Colon (tissue), 2 donors: ENCODE data around the gene ARRDC2.
"Not testable (repeated sequence)": the region's sequence is repeated elsewhere in the genome, so short reads cannot be mapped to it uniquely, and the experiment has no call there.

Source experiments
- FAIRE-seq: peaks from 2 replicates; lab custom pipeline; 2012; peaks lifted over from hg19 to GRCh38; lab: Jason Lieb, UNC
- donor health status: control.
- donor health status: control.

The ARRDC2 gene

DNA sequence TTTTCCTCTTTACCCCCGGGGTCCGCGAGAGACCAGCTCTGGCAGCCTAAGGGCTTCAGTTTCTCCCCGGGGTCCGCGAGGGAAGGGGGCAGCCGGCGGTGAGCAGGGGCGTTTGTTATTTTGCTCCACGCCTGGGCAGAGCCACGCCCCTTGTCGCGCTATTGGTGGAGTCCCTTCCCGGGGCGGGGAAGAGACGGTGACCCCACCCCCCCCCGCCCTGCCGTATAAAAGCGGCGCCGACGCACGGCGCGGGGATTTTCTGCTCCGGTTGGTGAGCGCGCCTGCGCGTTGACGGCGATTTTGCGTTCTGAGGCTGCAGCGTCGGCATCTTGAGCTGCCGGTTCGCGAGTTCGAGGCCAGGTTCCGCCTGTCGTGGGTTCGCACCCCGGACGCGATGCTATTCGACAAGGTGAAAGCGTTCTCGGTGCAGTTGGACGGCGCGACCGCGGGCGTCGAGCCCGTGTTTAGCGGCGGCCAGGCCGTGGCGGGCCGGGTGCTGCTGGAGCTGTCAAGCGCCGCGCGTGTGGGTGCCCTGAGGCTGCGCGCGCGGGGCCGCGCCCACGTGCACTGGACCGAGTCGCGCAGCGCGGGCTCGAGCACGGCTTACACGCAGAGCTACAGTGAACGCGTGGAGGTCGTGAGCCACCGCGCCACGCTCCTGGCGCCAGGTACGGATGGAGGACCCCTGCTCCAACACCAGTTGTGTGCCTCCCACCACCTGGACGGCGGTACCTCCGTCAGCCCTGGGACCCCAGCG lies at the start of gene ARRDC2:
Gene ARRDC2, plus strand, starts transcription at position 254 of the 757 bp plus-strand sequence. Its CDS starts 141 bp downstream, at position 395.
- no peak for FAIRE-seq

DNA sequence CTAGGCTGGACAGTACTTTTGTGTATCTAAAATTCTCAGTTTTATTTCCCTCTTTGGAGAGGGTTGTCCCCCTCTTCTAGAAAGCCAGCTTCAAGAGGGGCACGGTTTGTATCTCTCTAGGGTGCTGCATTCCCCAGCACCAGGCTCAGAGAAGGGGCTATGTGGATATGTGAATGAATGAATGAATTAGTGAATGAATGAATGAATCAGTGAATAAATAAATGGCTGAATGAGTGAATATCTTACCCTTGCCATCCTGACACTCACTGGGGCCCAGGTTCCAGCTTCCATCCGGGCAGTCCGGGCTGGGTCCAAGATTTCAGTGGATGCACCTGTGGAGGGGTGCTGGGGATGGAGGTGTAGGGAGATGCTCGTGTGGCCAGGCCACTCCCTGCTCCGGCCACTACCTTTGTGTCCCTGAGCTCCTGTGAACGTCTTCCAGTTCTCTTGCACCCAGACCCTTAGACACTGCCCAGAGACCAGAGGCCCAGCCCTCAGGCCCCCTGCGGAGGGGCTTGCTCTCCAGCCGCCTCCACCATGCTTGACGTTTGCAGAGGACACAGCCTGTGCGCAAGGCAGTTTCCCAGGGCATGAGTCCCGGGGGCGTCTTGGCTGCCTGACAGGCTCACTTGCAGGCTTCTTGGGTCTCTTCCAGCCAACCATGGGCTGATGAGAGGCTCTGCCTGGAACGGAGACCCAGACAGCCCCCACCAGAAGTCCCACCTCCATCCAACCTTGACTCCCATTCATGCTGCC lies 43.9 kb upstream of the ARRDC2 start:
- FAIRE-seq, result no peak

DNA sequence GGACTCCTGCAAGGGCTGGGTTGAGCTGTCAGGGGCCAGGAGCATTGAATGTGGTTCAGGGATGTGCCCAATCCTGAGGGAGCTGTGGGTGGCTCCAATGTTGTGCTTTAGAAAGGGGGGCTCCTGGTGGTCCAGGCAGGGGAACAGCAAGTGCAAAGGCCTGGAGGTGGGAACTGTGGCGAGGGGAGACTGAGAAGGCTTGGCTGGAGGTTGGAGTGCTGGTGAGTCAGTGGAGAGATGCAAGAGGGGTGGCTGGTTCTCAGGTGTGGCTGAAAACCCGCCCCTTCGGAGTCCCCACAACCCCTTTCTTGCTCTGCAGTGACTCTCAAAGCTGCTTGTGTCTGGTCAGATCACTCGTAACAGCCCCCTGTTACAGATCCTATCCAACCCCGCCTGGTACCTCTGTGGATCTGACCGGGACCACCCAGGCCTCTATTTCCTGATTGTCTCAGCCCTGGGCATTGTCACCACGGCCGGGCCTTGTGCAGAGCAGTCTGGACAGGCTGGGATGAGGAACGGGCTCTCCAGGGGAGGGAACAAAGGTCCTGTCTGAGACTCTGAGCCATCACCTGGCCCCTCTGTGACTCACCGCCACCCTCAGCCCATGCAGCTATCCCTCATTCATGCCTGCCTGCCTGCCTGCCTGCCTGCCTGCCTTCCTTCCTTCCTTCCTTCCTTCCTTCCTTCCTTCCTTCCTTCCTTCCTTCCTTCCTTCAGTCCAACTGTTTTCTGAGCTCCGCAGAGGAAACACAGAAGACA lies 42.4 kb upstream of the ARRDC2 start:
- FAIRE-seq, result no peak

DNA sequence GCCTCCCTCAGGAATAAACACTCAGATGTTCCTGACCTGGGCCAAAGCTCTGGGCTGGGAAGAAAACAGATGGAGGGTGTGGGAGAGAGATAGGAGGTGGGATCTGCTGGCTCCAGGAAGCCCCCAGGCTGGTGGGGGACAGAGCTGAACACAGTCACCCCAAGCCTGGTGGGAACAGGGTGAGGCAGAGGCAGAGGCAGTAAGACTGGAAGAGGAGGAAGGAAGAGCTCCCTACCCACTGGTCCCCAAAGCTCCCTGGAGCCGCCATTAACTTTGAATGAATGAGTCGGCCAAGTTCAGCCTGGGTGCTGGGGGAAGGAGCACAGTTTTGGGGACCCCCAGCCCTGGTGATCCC lies 41.9 kb upstream of the ARRDC2 start:
- FAIRE-seq, result no peak

DNA sequence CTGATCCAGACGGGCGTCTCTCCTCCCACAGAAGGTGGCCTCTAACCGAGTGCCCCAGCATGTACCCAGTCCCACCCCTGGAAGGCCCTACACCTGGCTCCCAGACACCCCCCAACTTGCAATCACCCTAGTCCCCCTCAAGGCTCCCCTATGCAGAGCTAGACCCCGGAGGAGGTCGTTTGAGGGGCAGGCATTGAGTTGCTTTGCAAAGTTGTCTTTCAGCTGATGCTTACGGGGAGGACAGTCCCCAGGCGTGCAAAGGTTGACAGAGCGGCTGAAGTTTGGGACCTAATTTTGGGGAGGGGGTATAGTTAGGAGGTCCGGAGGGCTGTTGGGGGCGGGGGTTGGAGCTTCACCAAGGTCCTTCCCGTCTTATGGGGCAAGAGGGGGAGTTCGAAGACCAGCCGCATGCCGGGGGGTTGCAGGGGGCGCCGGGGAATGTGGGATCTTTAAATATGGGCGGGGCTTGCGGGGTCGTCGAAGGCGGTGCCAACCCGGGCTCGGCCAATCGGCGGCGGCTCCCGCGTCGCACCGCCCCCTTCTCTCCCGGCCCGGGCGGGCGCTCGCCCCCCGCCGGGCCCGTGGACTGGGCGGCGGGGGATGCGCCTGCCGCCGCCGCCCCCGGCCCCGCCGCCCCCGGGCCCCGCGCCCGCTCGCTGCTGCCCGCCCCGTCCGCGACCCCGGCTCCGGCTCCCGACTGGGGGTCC lies 41.3 kb upstream of the ARRDC2 start, which contains the start of gene KCNN1:
Gene KCNN1, plus strand, starts transcription at position 558 of the 707 bp plus-strand sequence. CDS start 6,782 bp downstream, outside the sequence.
- no peak for FAIRE-seq

DNA sequence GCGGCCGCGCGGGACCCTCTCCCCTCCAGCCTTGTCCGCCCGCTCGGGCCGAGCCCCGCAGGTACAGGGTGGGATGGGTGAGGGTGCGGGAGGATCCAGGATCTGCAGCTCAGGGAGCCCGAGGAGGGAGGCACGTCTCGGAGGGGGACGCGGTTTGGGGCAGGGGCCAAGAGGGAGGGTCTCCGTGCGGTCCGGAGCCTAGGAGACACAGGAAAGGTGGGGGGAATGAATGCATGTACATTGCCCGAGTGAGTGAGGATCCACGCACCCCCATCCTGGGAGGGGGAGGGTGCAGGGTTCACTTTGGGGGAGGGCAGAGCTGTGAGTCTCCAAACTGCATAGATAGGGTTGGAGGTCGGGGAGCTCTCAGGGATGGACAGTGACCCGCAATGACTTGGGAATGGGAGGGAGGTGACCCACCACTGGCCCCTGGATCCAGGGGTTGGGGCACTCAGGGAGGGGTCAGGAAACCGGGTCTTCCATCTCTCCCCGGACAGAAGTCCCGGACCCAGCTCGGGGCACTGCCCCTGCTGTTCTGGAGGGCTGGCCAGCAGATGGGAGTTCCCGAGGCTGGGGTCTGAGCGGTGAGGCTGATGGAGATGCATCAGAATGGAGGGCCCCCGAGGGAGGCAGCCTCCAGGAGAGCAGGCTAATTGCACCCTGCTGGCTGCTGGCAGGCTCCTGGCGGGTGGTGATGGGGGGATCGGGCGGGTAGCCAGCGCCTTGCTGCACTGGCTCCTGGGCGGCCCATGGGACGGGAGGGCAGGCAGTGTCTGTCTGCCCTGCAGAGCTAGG lies 40.5 kb upstream of the ARRDC2 start:
- no peak for FAIRE-seq

DNA sequence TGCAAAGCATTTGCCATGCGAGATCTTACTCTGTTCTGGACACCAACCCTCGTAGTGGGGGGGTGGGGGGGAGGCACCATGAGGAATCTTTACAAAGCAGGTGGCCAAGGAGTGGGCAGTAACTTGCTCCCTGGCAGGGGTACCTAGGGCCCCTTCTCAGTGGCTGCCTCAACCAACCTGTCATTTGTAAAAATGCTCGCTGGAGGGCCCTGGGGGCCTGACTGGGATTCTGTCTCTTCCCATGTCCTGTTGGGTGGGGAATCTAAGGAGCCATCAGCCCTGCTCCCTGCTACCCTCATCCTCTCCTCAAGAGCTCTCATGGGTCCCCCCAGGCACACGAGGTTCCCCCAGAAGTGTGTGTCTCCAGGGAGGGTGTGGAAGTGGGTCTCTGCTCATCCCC lies 39.6 kb upstream of the ARRDC2 start:
- FAIRE-seq, result no peak

DNA sequence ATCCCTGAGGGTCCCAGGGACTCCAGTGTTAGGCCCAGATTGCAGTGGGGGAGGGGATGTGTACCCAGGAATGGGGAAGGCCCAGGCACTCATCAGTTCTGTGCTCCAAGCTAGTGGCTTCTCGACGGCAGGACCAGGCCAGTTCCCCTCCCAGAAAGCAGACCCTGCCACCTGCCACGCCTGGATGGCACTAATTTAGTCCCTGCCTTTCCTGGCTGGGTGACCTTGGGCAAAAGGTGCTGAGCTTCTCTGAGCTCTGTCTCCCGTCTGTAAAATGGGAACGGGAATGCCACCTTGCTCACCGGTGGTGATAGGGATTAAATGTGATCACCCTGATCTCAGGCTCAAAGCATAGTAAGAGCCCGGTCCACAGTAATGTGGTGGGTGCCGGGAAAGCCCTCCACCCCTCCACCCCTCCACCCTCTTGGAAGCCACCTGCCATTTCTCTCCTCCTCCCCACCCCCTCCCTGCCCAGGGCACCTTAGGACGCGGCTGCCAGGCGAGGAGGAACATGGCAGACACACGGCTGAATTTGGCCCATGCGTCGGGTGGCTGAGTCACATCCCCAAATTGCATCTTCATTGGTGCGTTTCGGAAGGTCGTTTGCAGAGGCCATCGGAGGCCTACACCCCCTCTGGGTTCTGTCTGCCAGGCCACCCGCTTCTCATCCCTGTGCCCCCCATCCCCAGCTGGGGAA lies 38.7 kb upstream of the ARRDC2 start:
- FAIRE-seq, result no peak

DNA sequence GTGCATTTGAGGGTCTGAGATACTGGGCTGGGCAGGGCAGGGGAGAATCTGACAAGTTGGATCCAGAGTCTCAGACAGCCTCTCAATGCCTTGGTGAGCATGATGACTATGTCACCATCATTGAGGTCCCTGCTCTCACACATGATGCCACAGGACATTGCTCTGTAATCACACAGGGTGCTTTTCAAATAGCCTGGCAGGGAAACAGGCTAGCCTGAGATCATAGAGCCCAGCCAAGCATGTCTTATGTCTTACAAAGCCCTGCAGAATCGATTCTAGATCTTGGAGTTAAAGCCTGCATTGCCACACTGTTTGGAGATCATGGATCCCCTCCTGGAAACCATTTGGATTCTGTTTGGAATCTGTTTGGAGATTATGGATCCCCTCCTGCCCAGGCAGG lies 35.7 kb upstream of the ARRDC2 start:
- no peak for FAIRE-seq

DNA sequence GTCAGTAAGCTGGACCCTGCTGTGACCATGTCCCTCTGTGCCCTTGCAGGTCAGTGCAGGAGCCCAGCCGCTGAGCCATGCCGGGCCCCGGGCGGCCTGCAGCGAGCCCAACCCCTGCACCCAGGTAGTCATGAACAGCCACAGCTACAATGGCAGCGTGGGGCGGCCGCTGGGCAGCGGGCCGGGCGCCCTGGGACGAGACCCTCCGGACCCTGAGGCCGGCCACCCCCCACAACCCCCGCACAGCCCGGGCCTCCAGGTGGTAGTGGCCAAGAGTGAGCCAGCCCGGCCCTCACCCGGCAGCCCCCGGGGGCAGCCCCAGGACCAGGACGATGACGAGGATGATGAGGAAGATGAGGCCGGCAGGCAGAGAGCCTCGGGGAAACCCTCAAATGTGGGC lies 34.2 kb upstream of the ARRDC2 start:
- no peak for FAIRE-seq

DNA sequence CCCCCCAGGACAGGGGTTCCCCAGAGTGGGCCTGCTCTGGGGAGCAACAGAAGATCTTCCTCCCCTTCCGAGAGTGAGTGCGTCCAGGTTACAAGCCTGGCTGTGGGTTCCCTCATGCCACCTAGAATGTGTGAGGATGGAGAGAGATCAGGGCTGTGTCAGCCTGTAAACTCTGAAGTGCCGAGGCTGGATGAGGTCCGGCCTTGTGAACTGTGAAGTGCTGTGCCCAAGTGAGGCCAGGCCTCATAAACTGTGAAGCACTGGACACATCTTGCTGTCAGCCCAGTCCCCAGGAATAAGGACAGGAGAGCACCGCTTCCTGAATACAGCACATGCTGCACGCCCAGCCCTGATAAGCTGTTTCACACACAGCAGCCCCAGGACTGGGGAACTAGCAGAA lies 33.4 kb upstream of the ARRDC2 start:
- FAIRE-seq, result no peak

DNA sequence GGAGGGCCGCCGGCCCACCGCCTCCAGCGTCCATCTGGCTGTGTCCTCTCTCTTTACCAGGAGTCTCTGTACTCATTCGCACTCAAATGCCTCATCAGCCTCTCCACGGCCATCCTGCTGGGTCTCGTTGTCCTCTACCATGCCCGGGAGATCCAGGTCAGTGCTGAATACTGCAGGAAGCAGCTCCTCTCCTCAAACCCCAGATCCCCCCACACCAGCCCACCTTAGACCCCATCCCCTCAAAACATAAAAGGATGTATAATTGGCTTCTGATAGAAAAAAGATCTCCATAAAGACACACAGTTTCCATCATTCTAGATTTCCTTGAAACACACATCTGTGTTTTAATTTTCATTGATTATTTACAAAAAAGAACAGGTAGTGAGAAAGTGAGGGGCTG lies 32.9 kb upstream of the ARRDC2 start:
- FAIRE-seq, result no peak

DNA sequence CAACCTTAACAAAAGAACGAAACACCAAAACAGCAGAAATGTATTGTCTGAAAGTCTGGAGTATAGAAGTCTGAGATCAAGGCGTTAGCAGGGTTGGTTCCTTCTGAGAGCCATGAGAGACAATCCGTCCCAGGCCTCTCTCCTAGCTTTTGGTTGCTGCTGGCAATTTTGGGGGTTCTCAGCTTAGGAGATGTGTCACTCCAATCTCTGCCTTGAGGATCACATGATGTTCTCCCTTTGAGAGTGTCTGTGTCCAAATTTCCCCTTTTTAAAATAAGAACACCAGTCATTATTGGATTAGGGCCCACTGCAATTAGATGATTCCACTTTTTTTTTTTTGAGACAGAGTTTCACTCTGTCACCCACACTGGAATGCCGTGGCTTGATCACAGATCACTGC lies 30.9 kb upstream of the ARRDC2 start:
- FAIRE-seq, result no peak

DNA sequence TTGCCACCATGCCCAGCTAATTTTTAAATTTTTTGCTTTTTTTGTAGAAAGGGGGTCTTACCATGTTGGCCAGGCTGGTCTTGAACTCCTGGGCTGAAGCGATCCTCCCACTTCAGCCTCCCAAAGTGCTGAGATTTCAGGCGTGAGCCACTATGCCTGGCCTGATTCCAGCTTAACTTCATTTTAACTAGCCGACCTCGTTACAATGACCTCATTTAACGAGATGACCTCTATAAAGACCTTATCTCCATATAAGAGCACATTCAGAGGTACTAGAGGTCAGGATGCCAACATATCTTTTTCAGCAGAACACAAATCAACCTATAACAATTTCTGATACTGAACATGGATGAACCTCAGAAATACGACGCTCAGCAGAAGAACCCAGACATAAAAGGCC lies 30.5 kb upstream of the ARRDC2 start:
- no peak for FAIRE-seq

DNA sequence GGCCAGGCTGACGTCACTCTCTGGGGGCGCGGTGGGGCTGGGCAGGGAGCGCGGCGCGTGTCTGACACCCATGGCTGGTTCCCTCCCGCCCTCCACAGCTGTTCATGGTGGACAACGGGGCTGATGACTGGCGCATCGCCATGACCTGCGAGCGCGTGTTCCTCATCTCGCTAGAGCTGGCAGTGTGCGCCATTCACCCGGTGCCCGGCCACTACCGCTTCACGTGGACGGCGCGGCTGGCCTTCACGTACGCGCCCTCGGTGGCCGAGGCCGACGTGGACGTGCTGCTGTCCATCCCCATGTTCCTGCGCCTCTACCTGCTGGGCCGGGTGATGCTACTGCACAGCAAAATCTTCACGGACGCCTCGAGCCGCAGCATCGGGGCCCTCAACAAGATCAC lies 26.4 kb upstream of the ARRDC2 start:
- FAIRE-seq, result no peak

DNA sequence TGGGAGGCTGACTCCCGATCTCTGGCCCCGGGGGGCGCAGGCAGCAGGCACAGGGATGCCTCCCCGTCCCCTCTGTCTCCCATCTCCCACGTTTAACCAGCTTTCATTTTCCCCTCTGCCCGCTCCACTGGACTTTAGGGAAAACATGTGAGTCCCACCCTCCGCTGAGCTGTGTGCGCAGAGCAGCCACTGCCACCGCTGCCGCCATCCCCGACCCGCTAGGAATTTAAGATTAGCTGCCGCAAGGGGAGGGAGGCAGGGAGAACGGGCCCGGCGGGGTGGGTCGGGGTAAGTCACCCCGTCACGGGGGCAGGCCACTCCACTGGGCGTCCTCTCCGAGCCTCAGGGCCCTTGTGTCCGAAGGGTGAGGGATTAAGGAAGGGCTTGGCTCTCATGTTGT lies 25.5 kb upstream of the ARRDC2 start:
- FAIRE-seq, result no peak

DNA sequence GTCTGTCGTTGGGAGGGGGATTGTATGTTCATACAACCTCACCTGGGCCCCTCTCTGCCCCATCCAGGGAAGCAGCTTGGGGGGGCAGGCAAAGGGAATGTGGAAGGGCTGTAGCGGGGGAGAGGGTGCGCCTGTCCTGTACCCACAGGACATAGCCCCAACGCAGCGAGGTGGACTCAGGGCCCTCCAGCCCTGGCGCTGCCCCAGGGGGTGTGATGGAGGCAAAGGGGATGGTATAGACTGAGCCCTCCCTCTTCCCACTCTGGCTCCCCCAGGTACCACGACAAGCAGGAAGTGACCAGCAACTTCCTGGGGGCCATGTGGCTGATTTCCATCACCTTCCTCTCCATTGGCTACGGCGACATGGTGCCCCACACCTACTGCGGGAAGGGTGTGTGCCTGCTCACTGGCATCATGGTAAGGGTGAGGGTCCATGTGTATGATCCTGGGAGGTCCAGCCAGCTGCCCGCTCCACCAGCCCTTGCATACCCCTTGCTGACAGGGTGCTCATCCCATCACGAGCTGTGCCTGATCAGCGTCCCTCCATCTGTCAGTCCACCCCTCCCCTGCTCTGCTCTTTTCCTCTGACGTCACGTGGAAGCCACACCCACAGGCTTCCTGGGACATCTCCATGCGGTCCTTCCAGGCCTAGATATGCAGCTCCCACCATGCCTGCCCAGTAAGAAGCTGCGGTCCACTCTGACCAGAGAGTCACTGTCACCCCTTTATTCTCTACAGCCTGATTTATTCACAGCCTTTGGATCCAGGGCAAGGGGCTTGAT lies 22.7 kb upstream of the ARRDC2 start:
- no peak for FAIRE-seq

DNA sequence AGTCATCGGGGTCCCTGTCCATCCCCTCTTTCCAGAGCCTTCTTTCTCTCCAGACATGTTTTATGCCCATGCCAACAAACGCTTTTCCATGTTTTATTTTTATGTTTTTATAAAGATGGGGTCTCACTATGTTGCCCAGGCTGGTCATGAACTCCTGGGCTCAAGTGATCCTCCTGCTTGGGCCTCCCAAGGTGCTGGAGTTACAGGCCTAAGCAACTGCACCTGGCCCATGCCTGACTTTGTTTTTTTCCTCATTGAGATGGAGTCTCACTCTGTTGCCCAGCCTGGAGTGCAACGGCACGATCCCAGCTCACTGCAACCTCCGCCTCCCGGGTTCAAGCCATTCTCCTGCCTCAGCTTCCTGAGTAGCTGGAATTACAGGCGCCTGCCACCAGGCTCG lies 21.4 kb upstream of the ARRDC2 start:
- FAIRE-seq, result not testable (repeated sequence)

DNA sequence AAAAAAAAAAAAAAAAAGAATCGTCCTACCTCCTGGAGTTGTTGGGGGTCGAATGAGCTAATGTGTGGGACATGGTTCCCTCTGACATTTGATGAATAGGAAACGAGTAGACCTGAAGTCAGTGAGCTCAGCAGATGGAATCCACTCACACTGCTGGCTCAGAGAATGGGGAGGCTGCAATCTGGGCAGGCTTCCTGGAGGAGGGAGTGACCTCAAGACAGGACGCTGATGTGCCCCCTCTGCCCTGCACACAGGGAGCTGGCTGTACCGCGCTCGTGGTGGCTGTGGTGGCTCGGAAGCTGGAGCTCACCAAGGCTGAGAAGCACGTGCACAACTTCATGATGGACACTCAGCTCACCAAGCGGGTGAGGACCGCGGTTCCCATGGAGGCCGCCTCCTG lies 19.8 kb upstream of the ARRDC2 start:
- FAIRE-seq, result no peak
